Ishikawa (cell line): ENCODE results near the gene C19orf33.

Experiments
- EGR1 ChIP-seq: IDR thresholded peaks from 2 replicates; pipeline ENCODE4 v1.6.1; 2012
- MAX ChIP-seq: IDR thresholded peaks from 2 replicates; pipeline ENCODE4 v1.6.1; 2012
- NFIC ChIP-seq: IDR thresholded peaks from 2 replicates; pipeline ENCODE4 v1.6.1; 2012
- RAD21 ChIP-seq: IDR thresholded peaks from 2 replicates; pipeline ENCODE4 v1.6.1; 2012; ENCODE audit warnings: low read depth
- REST ChIP-seq: IDR thresholded peaks from 2 replicates; pipeline ENCODE4 v1.6.1; 2012; ENCODE audit warnings: low read depth, mild to moderate bottlenecking
- TAF1 ChIP-seq: IDR thresholded peaks from 2 replicates; pipeline ENCODE4 v1.6.1; 2012; ENCODE audit warnings: low read depth, mild to moderate bottlenecking
- TCF12 ChIP-seq: IDR thresholded peaks from 2 replicates; pipeline ENCODE4 v1.6.1; 2012; ENCODE audit warnings: low read depth
- TEAD4 ChIP-seq: IDR thresholded peaks from 2 replicates; pipeline ENCODE4 v1.6.1; 2012

- TF ChIP-seq TEAD4 (no peak), RAD21 (no peak), EGR1 (no peak), MAX (no peak), TCF12 (no peak), TAF1 (no peak), NFIC (no peak), REST (no peak)
Observed at GRCh38 chr19:38321646-38322196, 17.7 kb downstream of the C19orf33 start.
